Prostate gland (tissue), 2 donors: ENCODE results near the gene UCMA.

ENCODE experiments used
- POLR2A ChIP-seq: fragments of 450-650 bp; IDR thresholded peaks from one replicate; pipeline ENCODE4 v1.6.1; 2016; ENCODE audit warnings: antibody characterized with exemption, mild to moderate bottlenecking
- POLR2AphosphoS5 ChIP-seq: sonication (generic); formaldehyde crosslinking; IDR thresholded peaks from one replicate; pipeline ENCODE4 v1.6.1; 2017; ENCODE audit warnings: antibody characterized with exemption
- TF ChIP-seq, protein P1 (sequence below), 4 experiments: fragments of 200-600 bp in 2 of 4; fragments of 450-650 bp in 2 of 4; sonication (generic) in 2 of 4; IDR thresholded peaks; 1 replicate in 3 of 4; 2 replicates in 1 of 4; pipeline ENCODE4 v1.5.1; 2016 to 2019; ENCODE audit warnings: antibody characterized with exemption in 4 of 4, mild to moderate bottlenecking in 2 of 4, moderate library complexity in 2 of 4

DNA sequence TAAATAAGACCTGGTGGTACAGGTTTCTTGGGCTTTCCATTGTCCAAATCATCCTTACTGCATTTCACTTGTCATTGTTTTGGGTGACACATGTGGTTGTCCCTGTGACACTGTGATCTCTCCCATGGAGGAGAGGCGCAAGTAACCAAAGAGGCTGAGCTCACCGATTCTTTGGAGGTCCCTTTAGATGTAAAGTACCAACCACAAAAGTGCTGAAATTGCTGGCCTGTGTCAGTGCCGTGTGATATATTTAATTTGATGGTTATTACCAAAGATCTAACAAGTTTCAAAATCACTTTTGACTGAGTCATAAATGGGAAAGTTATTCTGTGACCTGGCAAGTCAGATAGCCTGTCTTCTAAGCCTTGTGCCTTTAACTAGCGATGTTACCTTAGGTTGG lies 53.4 kb downstream of the UCMA start:
- TF ChIP-seq, protein P1, sequence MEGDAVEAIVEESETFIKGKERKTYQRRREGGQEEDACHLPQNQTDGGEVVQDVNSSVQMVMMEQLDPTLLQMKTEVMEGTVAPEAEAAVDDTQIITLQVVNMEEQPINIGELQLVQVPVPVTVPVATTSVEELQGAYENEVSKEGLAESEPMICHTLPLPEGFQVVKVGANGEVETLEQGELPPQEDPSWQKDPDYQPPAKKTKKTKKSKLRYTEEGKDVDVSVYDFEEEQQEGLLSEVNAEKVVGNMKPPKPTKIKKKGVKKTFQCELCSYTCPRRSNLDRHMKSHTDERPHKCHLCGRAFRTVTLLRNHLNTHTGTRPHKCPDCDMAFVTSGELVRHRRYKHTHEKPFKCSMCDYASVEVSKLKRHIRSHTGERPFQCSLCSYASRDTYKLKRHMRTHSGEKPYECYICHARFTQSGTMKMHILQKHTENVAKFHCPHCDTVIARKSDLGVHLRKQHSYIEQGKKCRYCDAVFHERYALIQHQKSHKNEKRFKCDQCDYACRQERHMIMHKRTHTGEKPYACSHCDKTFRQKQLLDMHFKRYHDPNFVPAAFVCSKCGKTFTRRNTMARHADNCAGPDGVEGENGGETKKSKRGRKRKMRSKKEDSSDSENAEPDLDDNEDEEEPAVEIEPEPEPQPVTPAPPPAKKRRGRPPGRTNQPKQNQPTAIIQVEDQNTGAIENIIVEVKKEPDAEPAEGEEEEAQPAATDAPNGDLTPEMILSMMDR (IDR thresholded peaks at IDR 0.05): no peak
- TF ChIP-seq POLR2A (no peak), POLR2AphosphoS5 (no peak)
